ENCODE data around the gene MPHOSPH10.
"Not testable (repeated sequence)": the region's sequence is repeated elsewhere in the genome, so short reads cannot be mapped to it uniquely, and the experiment has no call there.

Gene MPHOSPH10

DNA sequence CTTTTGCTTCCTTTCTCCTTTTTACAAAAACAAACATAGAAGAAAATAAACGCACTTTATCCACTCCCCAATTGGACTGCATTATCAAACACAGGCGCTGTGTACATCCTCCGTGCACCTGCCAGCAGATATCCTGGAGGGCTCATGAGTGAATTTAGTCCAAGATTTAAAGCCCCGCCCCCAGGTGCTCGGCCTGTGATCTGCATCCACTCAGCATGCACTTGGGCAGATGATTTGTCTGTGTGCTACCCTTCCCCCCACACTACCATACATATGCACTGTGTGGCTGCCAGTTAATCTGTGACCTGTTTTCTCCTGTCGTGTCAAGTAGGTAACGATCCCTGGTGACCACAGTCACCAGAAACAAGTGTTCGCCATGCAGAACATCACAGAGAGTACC is 48.4 kb downstream of the MPHOSPH10 start:
- not testable (repeated sequence) for DNase-seq (ENCODE audit: low read depth)

DNA sequence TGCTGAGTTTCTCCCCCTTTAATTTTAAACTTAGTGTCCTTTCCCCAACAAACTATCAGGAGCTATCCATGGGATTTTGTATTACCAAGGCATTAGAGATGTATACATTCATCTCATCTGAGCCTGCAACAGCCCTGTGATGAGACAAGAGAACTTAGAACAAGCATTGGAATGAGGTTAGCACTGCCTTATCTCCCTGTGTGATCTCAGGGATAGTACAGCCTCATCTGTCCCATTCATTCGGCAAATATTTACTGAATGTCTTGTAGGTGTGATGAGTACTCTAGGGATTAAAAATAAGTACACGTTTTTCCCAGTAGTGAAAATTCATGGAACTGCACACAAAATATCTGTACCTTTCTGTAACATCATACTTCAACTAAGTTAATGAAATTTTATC is 50.9 kb downstream of the MPHOSPH10 start:
- no peak for DNase-seq (ENCODE audit: low read depth)

DNA sequence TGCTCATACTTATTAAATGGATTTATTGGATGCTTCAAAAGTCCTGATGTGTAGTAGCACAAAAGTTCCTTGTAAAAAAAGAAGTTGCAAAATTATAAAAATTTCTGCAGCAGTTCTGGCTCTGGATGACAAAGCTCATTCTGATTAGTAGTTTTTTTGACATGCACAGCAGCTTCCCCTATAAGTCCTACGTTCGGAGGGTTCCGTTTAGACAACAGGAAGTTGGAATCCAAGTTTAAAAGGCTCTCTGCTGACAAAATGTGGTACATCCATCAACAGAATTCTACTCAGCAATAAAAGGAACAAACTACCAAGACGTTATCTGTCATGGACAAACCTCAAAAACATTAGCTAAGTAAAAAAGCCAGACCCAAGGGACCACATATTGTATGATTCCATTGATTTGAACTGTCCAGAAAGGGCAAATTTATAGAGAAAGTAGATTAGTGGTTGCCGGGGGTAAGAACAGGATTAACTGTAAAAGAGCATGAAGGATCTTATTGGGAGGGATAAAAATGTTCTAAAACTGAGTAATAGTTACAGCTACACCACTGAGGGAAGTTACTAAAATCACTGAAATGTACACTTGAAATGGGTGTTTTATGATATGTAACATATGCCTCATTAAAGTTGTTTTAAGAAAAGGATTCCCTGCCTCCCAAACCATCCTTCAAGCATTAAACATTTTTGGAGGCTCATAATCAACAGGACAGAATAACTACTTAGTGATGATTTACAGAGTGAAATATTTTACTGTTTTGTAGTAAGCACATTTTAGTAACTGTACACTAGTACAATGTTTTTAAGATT is 53.1 kb downstream of the MPHOSPH10 start:
- not testable (repeated sequence) for DNase-seq (ENCODE audit: low read depth)

DNA sequence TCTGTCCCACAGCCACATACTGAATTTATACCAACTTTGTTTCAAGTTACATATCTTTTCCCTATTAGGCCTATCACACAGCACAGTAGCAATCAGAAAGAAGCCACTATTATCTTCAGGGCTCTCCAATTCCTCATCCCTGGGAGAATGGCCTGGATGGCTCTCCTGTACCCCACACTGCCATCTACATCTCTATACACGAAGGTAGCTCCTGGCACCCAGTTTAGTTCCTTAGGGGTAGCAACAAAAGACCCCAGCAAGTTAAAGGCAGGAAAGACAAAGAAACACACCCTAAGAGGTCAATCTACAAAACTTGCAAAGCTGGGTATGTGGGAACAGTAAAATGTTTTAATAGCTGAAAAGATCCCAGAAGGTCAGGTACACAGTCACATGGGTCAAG is 56.5 kb downstream of the MPHOSPH10 start:
- DNase-seq (ENCODE audit: low read depth): no peak

DNA sequence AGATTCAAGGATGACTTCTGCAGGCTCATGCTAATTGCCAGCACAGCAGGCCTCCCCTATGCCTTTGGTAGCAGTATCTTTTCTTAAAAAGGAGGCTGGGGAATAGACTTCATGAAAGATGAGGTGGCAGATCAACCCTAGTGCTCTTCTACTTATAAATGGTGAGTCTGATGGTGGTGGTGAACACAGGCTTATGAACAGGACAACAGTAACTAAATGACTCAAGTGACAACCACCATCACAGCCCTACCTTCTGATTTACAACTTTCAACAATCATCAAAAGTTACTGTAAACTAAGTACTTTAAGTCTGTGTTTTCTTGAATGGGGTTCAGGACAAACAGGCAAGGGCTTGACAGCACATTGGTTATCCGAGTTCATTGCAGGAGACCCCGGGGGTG is 57.2 kb downstream of the MPHOSPH10 start:
- no peak for DNase-seq (ENCODE audit: low read depth)

DNA sequence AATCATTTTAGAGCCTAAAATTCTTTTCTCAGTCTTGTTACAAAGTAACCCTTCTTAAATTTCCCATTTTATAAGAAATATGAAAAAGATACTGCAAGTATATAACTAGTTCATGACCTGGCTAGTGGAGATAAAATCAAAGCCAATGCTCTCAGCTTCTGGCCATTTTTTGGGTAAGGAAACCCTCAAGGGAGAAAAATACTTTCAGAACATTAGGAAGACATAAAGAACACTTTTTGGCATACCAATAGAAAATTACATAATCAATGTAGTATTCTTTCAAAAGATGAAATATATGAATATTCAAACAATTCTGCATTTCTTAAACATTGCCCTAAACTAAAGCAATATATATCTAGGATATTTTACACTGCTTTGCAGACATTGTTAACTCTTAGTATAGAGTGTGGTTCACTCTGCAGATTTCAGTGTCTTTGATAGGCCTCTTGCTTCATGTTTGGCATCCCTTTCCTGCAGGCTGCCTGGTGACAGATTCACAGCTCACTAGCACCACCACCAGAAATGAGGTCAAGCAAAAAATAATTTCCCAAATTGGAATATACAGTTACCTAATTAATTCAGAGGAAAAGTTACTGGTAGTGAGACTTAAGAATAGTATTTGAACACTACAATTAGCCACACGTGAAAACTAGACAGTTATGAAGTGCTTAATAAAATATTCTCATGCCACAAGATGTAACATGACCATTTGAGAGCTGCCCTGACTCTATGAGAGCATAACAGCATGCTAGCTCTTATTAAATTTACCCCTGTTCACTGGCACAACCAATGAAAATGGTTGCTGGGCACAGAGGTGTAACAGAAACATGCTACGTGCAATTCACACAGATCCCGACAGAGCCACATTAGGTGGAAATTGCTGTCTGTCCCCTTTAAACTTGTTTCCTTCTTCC is 60.5 kb downstream of the MPHOSPH10 start:
- no peak for DNase-seq (ENCODE audit: low read depth)

DNA sequence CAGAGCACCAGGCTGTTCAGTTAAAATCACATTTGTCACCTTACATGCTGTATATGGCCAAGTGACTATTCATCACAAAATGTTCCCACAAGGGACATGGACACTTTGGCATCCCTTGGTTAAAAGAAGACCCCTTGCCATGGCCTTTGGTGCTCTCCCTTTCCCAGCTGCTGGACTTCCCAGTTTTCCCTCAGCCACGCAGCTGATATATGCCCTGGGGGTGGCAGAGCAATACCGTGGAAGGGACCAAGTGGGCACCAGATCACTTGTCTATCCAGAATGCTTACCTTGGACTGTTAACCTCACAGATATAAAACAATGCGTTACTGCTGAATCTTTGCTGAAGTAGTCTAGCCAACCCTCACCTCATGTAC is 61.1 kb downstream of the MPHOSPH10 start:
- DNase-seq (ENCODE audit: low read depth): no peak

Measured in stimulated activated CD8-positive, alpha-beta memory T cell treated with anti-CD3 and anti-CD28 coated beads, Interleukin-15, amount 100 ng/mL, for 1 hour (primary cell).